Measurements from ENCODE around the gene GSTK1.

The GSTK1 gene

GRCh38 chr7:143280566-143280965, 17.3 kb downstream of the GSTK1 start:
- DNase-seq (ENCODE audit: low read depth): no peak
- TF ChIP-seq CTCF (IDR thresholded peaks at IDR 0.05; ENCODE audit: control insufficient read depth, extremely low read depth, insufficient read depth): no peak
- H3K4me3 ChIP-seq (ENCODE audit: low read depth, low read length): no peak overlapping the region

- no peak for DNase-seq (ENCODE audit: low read depth)
- TF ChIP-seq CTCF (IDR thresholded peaks at IDR 0.05; ENCODE audit: control insufficient read depth, extremely low read depth, insufficient read depth): no peak
- no peak overlapping the region for H3K4me3 ChIP-seq (ENCODE audit: low read depth, low read length)
Measured at GRCh38 chr7:143281529-143281928, 18.3 kb downstream of the GSTK1 start.

DNA sequence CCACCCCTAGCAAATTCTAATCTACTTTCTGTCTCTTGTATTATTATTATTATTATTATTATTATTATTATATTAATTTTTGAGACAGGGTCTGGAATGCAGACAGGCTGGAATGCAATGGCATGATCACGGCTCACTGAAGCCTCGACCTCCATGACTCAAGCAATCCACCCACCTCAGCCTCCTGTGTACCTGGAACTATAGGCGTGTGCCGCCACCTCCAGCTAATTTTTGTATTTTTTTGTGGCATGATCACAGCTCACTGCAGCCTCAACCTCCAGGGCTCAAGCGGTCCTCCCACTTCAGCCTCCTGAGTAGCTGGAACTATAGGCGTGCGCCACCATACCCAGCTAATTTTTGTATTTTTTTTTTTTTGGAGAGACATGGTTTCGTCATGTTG, 18.9 kb downstream of the GSTK1 start:
- H3K4me3 ChIP-seq (ENCODE audit: low read depth, low read length): no peak overlapping the region
- no peak for DNase-seq (ENCODE audit: low read depth)

GRCh38 chr7:143283381-143283780, 20.1 kb downstream of the GSTK1 start:
- no peak for TF ChIP-seq CTCF (IDR thresholded peaks at IDR 0.05; ENCODE audit: control insufficient read depth, extremely low read depth, insufficient read depth)
- no peak overlapping the region for H3K4me3 ChIP-seq (ENCODE audit: low read depth, low read length)
- DNase-seq (ENCODE audit: low read depth): no peak

More for the DNA sequence above, 18.9 kb downstream of the GSTK1 start:
- no peak for TF ChIP-seq CTCF (IDR thresholded peaks at IDR 0.05; ENCODE audit: control insufficient read depth, extremely low read depth, insufficient read depth)

DNA sequence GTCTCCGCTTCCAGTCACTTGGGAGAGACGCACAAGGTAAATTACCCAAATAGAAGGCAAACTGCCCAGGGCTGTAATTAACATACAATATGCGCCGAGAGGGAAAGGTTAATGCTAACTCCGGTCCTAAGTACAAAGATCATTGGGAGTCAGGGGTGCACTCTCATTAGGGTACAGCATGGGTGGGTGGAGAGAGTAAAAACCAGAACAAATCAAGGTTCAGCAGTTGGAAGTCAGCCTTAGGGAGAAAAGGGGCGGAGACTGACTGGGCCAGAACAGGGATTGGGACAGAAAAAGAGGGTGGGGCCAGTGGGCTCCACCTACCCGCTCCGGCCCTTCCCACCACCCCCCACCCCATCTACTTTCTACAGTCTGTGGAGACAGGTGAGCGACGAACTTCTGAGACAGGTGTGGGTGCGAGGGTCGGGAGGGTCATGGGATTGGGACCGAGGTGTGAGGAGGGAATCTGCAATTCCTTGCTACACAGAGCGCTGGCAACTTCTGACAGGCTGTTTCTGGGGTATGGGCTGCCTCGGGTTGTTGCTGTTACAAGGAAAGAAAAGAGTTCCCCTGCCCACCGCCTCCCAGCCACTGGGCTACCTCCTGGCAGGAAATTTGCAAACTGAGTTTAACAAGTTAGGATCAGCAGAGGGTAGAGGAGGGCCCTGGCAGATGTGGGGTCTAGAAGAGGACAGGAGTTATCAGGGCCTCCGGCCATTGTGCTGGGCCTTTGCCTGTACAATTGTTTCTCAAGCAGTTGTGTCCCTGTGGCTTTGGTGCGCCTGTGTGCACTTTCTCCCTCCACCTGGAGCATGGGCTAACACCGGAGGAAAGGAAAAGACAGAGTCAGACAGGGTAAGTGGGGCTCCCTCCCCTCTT, 21.6 kb downstream of the GSTK1 start, which contains the start of gene TMEM139:
TSS of gene TMEM139 (plus strand) at position 368 of the 879 bp plus-strand sequence. CDS start 1,000 bp downstream, outside the sequence.
- no peak within 1 kb of the TSS for H3K4me3 ChIP-seq (ENCODE audit: low read depth, low read length)
- DNase-seq (ENCODE audit: low read depth): no peak
- TF ChIP-seq CTCF (IDR thresholded peaks at IDR 0.05; ENCODE audit: control insufficient read depth, extremely low read depth, insufficient read depth): no peak

DNA sequence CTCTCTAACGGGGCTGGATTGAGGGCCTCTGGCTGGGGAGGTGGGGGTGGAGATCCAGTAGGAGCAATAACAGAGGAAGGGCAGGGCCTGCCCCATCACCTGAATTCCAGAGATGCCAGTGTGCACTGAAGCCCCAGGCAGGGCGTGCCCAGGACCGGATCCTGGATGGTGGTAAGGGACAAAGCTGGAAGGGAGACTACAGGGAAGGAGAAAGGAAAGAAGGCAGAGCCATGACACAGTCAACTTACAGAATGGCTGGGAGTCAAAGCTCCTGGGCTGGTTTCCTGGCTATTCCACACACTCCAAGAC, 22.2 kb downstream of the GSTK1 start:
- no peak for DNase-seq (ENCODE audit: low read depth)
- no peak for TF ChIP-seq CTCF (IDR thresholded peaks at IDR 0.05; ENCODE audit: control insufficient read depth, extremely low read depth, insufficient read depth)
- H3K4me3 ChIP-seq (ENCODE audit: low read depth, low read length): no peak overlapping the region

Measured in LNCaP clone FGC (cell line).